GM21825 (cell line): Measurements from ENCODE around the gene EIF5.

Source experiments
- ATAC-seq: cut with Tn5 transposase; IDR thresholded peaks from one replicate; pipeline ENCODE4 v1.9.1; 2021; ENCODE audit warnings: mild to moderate bottlenecking, moderate library complexity; ENCODE audit not compliant: unreplicated experiment

EIF5 gene

GRCh38 chr14:103391048-103391447, 57.0 kb downstream of the EIF5 start:
- no peak for ATAC-seq

GRCh38 chr14:103392106-103392505, 58.1 kb downstream of the EIF5 start:
- no peak for ATAC-seq

- no peak for ATAC-seq
Measured at GRCh38 chr14:103392572-103392971, 58.5 kb downstream of the EIF5 start.

GRCh38 chr14:103393070-103393469, 59.0 kb downstream of the EIF5 start:
- no peak for ATAC-seq

DNA sequence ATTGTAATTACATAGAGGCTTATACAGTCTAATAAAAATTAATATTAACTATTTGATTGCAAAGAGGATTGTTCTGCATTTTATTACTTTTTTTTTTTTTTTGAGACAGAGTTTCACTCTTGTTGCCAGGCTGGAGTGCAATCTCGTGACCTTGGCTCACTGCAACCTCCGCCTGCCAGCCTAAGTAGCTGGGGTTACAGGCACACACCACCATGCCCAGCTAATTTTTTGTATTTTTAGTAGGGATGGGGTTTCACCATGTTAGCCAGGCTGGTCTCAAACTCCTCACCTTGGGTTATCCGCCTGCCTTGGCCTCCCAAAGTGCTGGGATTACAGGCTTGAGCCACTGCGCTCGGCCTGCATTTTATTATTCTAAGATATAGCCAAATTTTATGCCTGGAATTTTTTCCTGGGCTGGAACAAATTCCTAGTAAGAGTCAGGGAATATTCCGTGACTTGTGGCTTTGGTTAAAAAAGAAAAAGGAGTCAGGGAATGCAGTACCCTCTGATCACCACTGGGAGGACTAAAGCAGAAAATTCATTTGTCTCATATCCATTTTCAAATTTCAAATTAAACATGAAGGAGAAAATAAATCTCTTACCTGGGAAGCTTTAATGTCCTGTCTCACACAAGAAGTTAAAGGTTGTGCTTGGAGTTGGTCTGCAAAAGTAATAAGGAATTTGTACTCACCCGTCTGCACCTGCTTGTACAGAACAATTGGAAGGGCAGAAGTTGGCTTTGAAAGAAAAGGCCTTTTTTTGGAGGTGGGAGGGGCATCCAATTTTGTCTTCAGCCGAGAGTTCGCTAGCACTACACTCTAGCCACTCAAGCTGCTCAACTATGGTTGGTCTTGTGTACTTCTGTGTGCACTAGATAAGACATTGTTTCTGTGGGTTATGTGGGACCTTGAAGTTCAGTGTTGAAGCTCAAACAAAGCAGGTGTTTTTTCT, 59.9 kb downstream of the EIF5 start:
- ATAC-seq, result no peak
